OCI-LY3 (cell line): ENCODE measurements around the gene ZFYVE28.

Experiments used
- H2AFZ ChIP-seq: fragments of 200-600, 300-600 bp; shearing (Covaris generic); 2 replicates; pipeline ENCODE4 v1.6.0; 2014; ENCODE audit warnings: antibody characterized with exemption, low read depth, low read length
- H3K27ac ChIP-seq: fragments of 200-600, 300-600 bp; sonication (generic); 2 replicates; pipeline ENCODE4 v1.5.1; 2014; ENCODE audit warnings: mild to moderate bottlenecking, low read length, moderate library complexity, mixed read lengths
- H3K27me3 ChIP-seq: fragments of 200-600, 300-600 bp; sonication (generic); 2 replicates; pipeline ENCODE4 v1.6.1; 2014; ENCODE audit warnings: low read depth, low read length, mixed read lengths
- H3K36me3 ChIP-seq: fragments of 200-600, 300-600 bp; sonication (generic); replicated peaks from 2 replicates; pipeline ENCODE3; 2014; ENCODE audit warnings: low read depth, low read length, mixed read lengths
- H3K4me1 ChIP-seq: fragments of 300-600, 200-600 bp; sonication (generic); 2 replicates; pipeline ENCODE4 v1.6.1; 2014; ENCODE audit warnings: low read length, mixed read lengths
- H3K4me2 ChIP-seq: fragments of 200-600, 300-600 bp; sonication (generic); 2 replicates; pipeline ENCODE4 v1.6.1; 2014; ENCODE audit warnings: low read length, mixed read lengths
- H3K4me3 ChIP-seq: fragments of 300-600, 200-600 bp; sonication (generic); 2 replicates; pipeline ENCODE4 v1.5.1; 2014; ENCODE audit warnings: antibody characterized with exemption, mild to moderate bottlenecking, low read length, moderate library complexity
- H3K79me2 ChIP-seq: fragments of 300-600, 200-600 bp; shearing (Covaris generic); 2 replicates; pipeline ENCODE4 v1.6.1; 2014; ENCODE audit warnings: mild to moderate bottlenecking, low read length, mixed read lengths
- H3K9ac ChIP-seq: fragments of 300-600, 200-600 bp; shearing (Covaris generic); 2 replicates; pipeline ENCODE4 v1.6.0; 2014; ENCODE audit warnings: mild to moderate bottlenecking, low read length, moderate library complexity
- H3K9me3 ChIP-seq: fragments of 200-600, 300-600 bp; shearing (Covaris generic); 2 replicates; pipeline ENCODE4 v1.6.1; 2014; ENCODE audit warnings: low read length, mixed read lengths; ENCODE audit not compliant: insufficient read depth
- H4K20me1 ChIP-seq: fragments of 200-600, 300-600 bp; sonication (generic); 2 replicates; pipeline ENCODE4 v1.6.1; 2016; ENCODE audit warnings: low read length, mixed read lengths; ENCODE audit not compliant: insufficient read depth
- CTCF ChIP-seq: fragments of 200-600, 300-600 bp; sonication (generic); IDR thresholded peaks from 2 replicates; pipeline ENCODE4 v1.5.1; 2014; ENCODE audit warnings: antibody characterized with exemption, low read length, low read depth
- EZH2phosphoT487 ChIP-seq: fragments of 200-600 bp; shearing (Covaris generic); IDR thresholded peaks from 2 replicates; pipeline ENCODE4 v1.6.1; 2018; ENCODE audit warnings: antibody characterized with exemption, mixed run types, low read depth

ZFYVE28 gene

DNA sequence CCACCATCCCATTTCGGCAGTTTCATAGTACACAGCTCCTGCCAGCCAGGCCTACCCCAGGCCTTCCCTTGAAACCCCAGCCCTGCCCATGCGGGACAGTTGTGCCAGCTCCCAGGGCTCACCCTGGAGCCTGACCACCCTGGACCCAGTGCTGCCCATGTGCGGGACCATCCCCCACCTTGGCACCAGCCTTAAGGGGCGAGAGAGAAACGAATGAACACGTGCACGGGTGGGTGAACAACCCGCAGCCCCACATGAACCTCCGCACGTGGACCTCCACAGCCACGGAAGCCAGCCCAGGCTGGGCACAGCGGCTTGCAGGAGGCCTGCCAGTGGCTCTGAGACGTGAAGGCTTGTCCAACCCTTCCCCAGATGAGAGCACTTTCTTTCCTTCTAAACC is 80.5 kb downstream of the ZFYVE28 start:
- H3K4me3 ChIP-seq, result no peak overlapping the region
- no peak overlapping the region for H3K4me2 ChIP-seq

DNA sequence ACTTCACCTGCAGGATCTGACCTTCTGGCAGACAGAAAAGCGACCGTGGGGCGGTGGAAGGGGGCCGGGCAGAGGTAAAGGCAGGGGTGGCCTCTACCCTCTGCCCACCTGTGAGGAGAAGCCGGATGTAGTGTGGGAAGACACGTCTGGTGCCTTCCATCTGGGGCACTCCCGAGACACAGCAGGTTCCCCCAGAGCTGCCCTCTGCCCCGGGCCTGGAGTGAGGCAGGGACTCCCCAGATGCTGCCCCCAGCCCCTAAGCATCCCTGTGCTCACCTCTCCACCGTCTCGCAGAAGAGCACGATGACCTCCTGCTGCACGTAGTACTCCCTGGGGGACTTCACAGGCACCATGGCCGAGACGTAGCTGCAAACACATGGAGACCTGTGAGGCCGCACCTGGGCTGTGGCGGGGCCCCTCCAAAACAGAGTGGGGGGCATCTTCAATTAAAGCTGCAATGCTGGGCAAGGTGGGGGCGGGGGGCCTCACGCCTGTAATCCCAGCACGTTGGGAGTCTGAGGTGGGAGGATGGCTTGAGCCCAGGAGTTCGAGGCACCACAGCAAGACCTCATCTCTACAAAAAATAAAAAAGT is 81.2 kb downstream of the ZFYVE28 start:
- H3K27me3 ChIP-seq, result no peaks in the 10 kb centered on the region
- TF ChIP-seq EZH2phosphoT487 (no peak), CTCF (no peak)
- H3K27ac ChIP-seq, result no peak overlapping the region
- peaks cover 10% of the 10 kb centered on the region for H3K4me1 ChIP-seq
- H3K9ac ChIP-seq, result no peak overlapping the region
- no peaks in the 10 kb centered on the region for H4K20me1 ChIP-seq
- no peaks in the 10 kb centered on the region for H3K9me3 ChIP-seq
- H3K79me2 ChIP-seq, result no peaks in the 10 kb centered on the region
- H3K4me3 ChIP-seq, result no peak overlapping the region
- H3K36me3 ChIP-seq, result no peaks in the 10 kb centered on the region
- no peak overlapping the region for H2AFZ ChIP-seq
- H3K4me2 ChIP-seq, result no peak overlapping the region

More for the DNA sequence above, 80.5 kb downstream of the ZFYVE28 start:
- H3K36me3 ChIP-seq, result no peaks in the 10 kb centered on the region
- H3K9ac ChIP-seq, result no peak overlapping the region
- no peak for TF ChIP-seq CTCF
- H3K27me3 ChIP-seq, result no peaks in the 10 kb centered on the region
- H3K79me2 ChIP-seq, result no peaks in the 10 kb centered on the region
- no peak overlapping the region for H2AFZ ChIP-seq
- no peaks in the 10 kb centered on the region for H3K9me3 ChIP-seq
- peaks cover 10% of the 10 kb centered on the region for H3K4me1 ChIP-seq
- H3K27ac ChIP-seq, result no peak overlapping the region
- H4K20me1 ChIP-seq, result no peaks in the 10 kb centered on the region

DNA sequence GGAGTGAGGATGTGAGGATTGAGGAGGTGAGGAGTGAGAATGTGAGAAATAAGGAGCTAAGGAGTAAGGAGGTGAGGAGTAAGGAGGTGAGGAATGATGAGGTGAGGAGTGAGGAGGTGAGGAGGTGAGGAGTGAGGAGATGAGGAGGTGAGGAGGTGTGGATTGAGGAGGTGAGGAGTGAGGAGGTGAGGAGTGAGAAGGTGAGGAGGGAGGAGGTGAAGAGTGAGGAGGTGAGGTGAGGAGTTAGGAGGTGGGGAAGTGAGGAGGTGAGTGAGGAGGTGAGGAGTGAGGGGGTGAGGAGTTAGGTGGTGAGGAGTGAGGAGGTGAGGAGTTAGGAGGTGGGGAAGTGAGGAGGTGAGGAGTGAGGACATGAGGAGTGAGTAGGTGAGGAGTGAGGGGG is 81.8 kb downstream of the ZFYVE28 start:
- Histone ChIP-seq H3K27ac (no peak overlapping the region), H3K4me3 (no peak overlapping the region), H3K27me3 (no peaks in the 10 kb centered on the region), H3K36me3 (no peaks in the 10 kb centered on the region), H2AFZ (no peak overlapping the region), H3K4me1 (peaks cover 10% of the 10 kb centered on the region), H3K79me2 (no peaks in the 10 kb centered on the region), H3K9ac (no peak overlapping the region), H3K9me3 (no peaks in the 10 kb centered on the region), H4K20me1 (no peaks in the 10 kb centered on the region), H3K4me2 (no peak overlapping the region)
- TF ChIP-seq CTCF (no peak), EZH2phosphoT487 (no peak)

DNA sequence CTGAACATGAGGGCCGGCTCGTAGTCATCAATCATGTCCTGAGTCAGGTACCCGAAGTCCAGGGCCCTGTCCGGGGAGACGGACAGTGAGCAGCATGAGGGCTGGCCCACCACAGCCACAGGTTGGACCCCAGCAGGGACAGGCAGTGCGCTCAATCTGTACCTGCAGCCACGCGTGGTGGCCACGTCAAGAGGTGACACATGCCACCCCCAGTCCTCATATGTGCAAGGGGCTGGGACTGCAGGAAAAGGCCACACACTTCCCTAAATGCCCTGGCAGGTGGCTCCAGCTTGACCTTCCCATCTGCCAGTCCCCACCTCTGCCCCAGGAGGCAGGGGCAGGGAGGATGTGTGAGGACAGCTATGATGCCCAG is 82.7 kb downstream of the ZFYVE28 start:
- Histone ChIP-seq H3K9me3 (no peaks in the 10 kb centered on the region), H3K27ac (no peak overlapping the region), H2AFZ (no peak overlapping the region), H3K27me3 (no peaks in the 10 kb centered on the region), H3K9ac (no peak overlapping the region), H3K79me2 (no peaks in the 10 kb centered on the region), H3K36me3 (no peaks in the 10 kb centered on the region), H3K4me2 (no peak overlapping the region), H3K4me1 (peaks cover 10% of the 10 kb centered on the region), H3K4me3 (no peak overlapping the region), H4K20me1 (no peaks in the 10 kb centered on the region)
- TF ChIP-seq EZH2phosphoT487 (no peak), CTCF (no peak)
